ENCODE measurements around the gene ZNF662. TPM values are rescaled to one million over a fixed set of nuclear protein-coding genes. Genes with fewer than 3 reads are reported as not detected.

ZNF662 gene
- total and polyA plus RNA-seq, 2 of the 8 experiments (the other 6 are each of a cell fraction or from before 2014, with no cell fraction given), result 0.03 TPM; not detected in 1

DNA sequence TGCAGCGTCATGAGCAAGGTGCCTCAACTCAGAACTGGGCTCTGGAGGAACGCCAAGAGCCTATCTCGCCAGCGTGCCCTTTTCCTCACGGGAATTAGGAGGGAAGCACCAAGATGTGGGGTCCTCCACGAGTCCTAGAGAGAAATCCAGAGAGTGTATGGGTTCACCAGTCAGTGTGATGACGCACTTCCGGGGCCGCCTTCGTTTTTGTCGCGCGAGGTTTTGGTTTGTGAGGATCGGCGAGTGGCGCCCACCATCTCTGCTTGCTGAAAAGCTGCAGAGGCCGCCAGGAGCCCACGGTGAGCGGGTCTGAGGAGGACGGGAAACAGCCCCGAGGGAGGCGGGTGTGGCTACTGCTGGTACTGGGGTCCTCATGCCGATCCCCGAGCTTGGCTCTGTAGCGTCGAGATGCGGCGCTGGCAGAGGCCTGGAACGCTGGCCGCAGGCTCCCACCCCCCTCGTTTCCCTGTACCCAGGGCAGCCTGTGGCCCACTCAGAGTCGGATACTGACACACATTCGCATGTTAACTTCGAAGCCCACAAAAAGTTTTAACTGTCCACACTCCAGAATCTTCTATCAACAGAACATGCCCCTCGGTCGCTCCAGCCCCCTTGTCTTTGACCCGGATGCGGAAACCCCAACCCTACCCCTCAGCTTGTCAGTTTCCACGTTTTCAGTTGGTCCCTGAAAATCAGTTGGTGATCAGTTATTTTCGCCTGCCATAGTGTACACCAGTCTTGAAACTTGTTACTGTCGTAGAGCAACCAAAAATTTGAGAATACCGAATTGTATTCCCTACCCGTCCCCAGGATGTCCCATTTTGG, 30.4 kb downstream of the ZNF662 start:
- H3K79me2 ChIP-seq (ENCODE audit: control insufficient read depth in 1 of 2, insufficient read depth in 2 of 2, low read length in 2 of 2), result no peaks in the 10 kb centered on the region
- H3K9ac ChIP-seq (replicated peaks in 1 of 4; ENCODE audit: extremely low read depth in 1 of 4, low read depth in 3 of 4, low read length in 3 of 4), result no peak overlapping the region
- H3K36me3 ChIP-seq (ENCODE audit: control insufficient read depth in 2 of 4, insufficient read depth in 4 of 4, low read length in 3 of 4), result no peaks in the 10 kb centered on the region
- no peak overlapping the region for H3K14ac ChIP-seq (ENCODE audit: insufficient read length)
- ChIA-PET POLR2A (ENCODE audit: partially characterized antibody) (no interaction called here), CTCF (ENCODE audit: partially characterized antibody) (interaction anchor here (1.3 kb wide), 1 partner anchor 25 kb away, joined by 3 read pairs; no protein-coding TSS in a partner anchor)
- H3K23ac ChIP-seq (ENCODE audit: insufficient read length), result no peak overlapping the region
- H2BK5ac ChIP-seq (ENCODE audit: low read depth, low read length), result no peak overlapping the region
- no peak overlapping the region for H2BK15ac ChIP-seq (ENCODE audit: low read length)
- no peaks in the 10 kb centered on the region for H3K4me1 ChIP-seq (replicated peaks in 1 of 4; ENCODE audit: control insufficient read depth in 3 of 4, insufficient read depth in 4 of 4, low read length in 3 of 4)
- H3K56ac ChIP-seq (replicated peaks; ENCODE audit: insufficient read length, low read depth, low read length), result no peak overlapping the region
- 92% methylated on average over 34 of the region's 43 CpGs; no CpG with 5 or more reads in 1 of the 2 experiments for WGBS, 2 experiments (ENCODE audit: extremely low coverage in 1 of 2, insufficient coverage in 1 of 2, insufficient read length in 1 of 2, insufficient replicate concordance in 2 of 2, low coverage in 1 of 2, low lambda C conversion rate in 2 of 2, missing lambda C conversion rate in 1 of 2)
- H4K8ac ChIP-seq (ENCODE audit: extremely low read depth, insufficient read depth, low read length), result no peak overlapping the region
- no peaks in the 10 kb centered on the region for H3K27me3 ChIP-seq (replicated peaks in 1 of 4; ENCODE audit: control insufficient read depth in 3 of 4, extremely low read depth in 1 of 4, insufficient read depth in 3 of 4, low read length in 3 of 4)
- no peaks in the 10 kb centered on the region for H3K79me1 ChIP-seq (ENCODE audit: low read depth, low read length)
- no peak overlapping the region for H3K4me2 ChIP-seq (ENCODE audit: insufficient read depth in 1 of 2, low read depth in 2 of 2, low read length in 2 of 2)
- no peak overlapping the region for H3K4ac ChIP-seq (replicated peaks; ENCODE audit: insufficient read length, low read depth, low read length)
- H2BK120ac ChIP-seq (replicated peaks; ENCODE audit: low read depth, low read length), result no peak overlapping the region
- no peak overlapping the region for H2AFZ ChIP-seq (ENCODE audit: low read length)
- no peak for DNase-seq (ENCODE audit: low read depth in 1 of 2, low spot score in 2 of 2)
- H3K4me3 ChIP-seq (ENCODE audit: extremely low read depth in 1 of 4, insufficient read depth in 2 of 4, low read depth in 3 of 4, low read length in 4 of 4), result no peak overlapping the region
- H2AK5ac ChIP-seq (ENCODE audit: low read depth, low read length), result no peak overlapping the region
- no peak overlapping the region for H3K18ac ChIP-seq (ENCODE audit: extremely low read depth, low read length)
- H3K27ac ChIP-seq (ENCODE audit: low read depth, low read length), result no peak overlapping the region
- H3K9me3 ChIP-seq (ENCODE audit: insufficient read depth in 2 of 2, low read depth in 1 of 2, low read length in 1 of 2), result no peaks in the 10 kb centered on the region; a peak in 1 of 4 replicates
- H3K23me2 ChIP-seq (ENCODE audit: low read depth, low read length), result no peaks in the 10 kb centered on the region
- no peak overlapping the region for H4K91ac ChIP-seq (replicated peaks; ENCODE audit: insufficient read length, low read length)
- no peaks in the 10 kb centered on the region for H4K20me1 ChIP-seq (replicated peaks in 1 of 2; ENCODE audit: control insufficient read depth in 1 of 2, insufficient read depth in 2 of 2, low read length in 2 of 2)
- H4K5ac ChIP-seq (ENCODE audit: insufficient read length, low read depth, low read length), result no peak overlapping the region
- no peak overlapping the region for H2BK20ac ChIP-seq (ENCODE audit: low read length)
- FAIRE-seq, result no peak
- no peak overlapping the region for H2BK12ac ChIP-seq (ENCODE audit: low read depth, low read length)
- TF ChIP-seq ASH2L (IDR thresholded peaks at IDR 0.05; ENCODE audit: low read length), result no peak
- no peak for TF ChIP-seq CEBPB (IDR thresholded peaks at IDR 0.05; ENCODE audit: low read depth, low read length)
- TF ChIP-seq SIRT6 (IDR thresholded peaks at IDR 0.05; ENCODE audit: low read length), result no peak
